H7 (cell line): Measurements from ENCODE around the gene POU3F1. TPM values are rescaled to one million over a fixed set of nuclear protein-coding genes. Genes with fewer than 3 reads are reported as not detected.

Experiments
- DNase-seq: peaks from one replicate; pipeline ENCODE4 v3.0.0; 2012
- H3K27me3 ChIP-seq: 2 replicates; pipeline ENCODE4 v1.6.0; 2011; ENCODE audit warnings: mild to moderate bottlenecking, low read length; ENCODE audit not compliant: control insufficient read depth, insufficient read depth
- H3K36me3 ChIP-seq: replicated peaks from 2 replicates; pipeline ENCODE4 v1.5.1; 2011; ENCODE audit warnings: low read length; ENCODE audit not compliant: control insufficient read depth, insufficient read depth
- H3K4me3 ChIP-seq: 2 replicates; pipeline ENCODE4 v1.5.1; 2011; ENCODE audit warnings: low read depth, mild to moderate bottlenecking, control low read depth, low read length, moderate library complexity; ENCODE audit not compliant: insufficient read depth
- total RNA-seq: library from RNA; depleted of rRNA; stranded (reverse); fragments of >200 nt; shearing (Covaris generic); gene quantifications from 2 replicates; pipeline ENCODE4 v1.2.3, GENCODE V29; 2014; rRNA removed

The POU3F1 gene
- total RNA-seq = 2.9 and 4.8 TPM in 2 replicates

- Histone ChIP-seq H3K36me3 (no peaks in the 10 kb centered on the region; the same call in 1 of the 2 replicates), H3K27me3 (peaks cover 65% of the 10 kb centered on the region), H3K4me3 (peak within 1 kb of the TSS; percentile 58)
- no peak for DNase-seq
These were observed at the start of gene POU3F1 for GRCh38 chr1:38046333-38046883. POU3F1 (minus strand) TSS chr1:38046793; CDS start chr1:38046743, 50 bp downstream.

GRCh38 chr1:38095454-38095931 is 48.9 kb upstream of the POU3F1 start:
- H3K36me3 ChIP-seq = no peaks in the 10 kb centered on the region
- H3K27me3 ChIP-seq = no peaks in the 10 kb centered on the region
- no peak overlapping the region for H3K4me3 ChIP-seq
- DNase-seq = no peak

- no peak overlapping the region for H3K4me3 ChIP-seq
- no peaks in the 10 kb centered on the region for H3K27me3 ChIP-seq
- H3K36me3 ChIP-seq = no peaks in the 10 kb centered on the region
- no peak for DNase-seq
These were observed 48.2 kb upstream of the POU3F1 start for GRCh38 chr1:38094711-38095290.

GRCh38 chr1:38093569-38094520 is 47.3 kb upstream of the POU3F1 start:
- DNase-seq = no peak
- Histone ChIP-seq H3K4me3 (no peak overlapping the region), H3K27me3 (no peaks in the 10 kb centered on the region), H3K36me3 (no peaks in the 10 kb centered on the region)

GRCh38 chr1:38092256-38092655 is 45.7 kb upstream of the POU3F1 start:
- Histone ChIP-seq H3K4me3 (no peak overlapping the region), H3K27me3 (no peaks in the 10 kb centered on the region), H3K36me3 (no peaks in the 10 kb centered on the region)
- no peak for DNase-seq

GRCh38 chr1:38090796-38091195 is 44.2 kb upstream of the POU3F1 start:
- no peak for DNase-seq
- no peaks in the 10 kb centered on the region for H3K27me3 ChIP-seq
- no peaks in the 10 kb centered on the region for H3K36me3 ChIP-seq
- H3K4me3 ChIP-seq = no peak overlapping the region

- no peaks in the 10 kb centered on the region for H3K27me3 ChIP-seq
- no peak overlapping the region for H3K4me3 ChIP-seq
- DNase-seq = no peak
- H3K36me3 ChIP-seq = no peaks in the 10 kb centered on the region
These were observed 43.2 kb upstream of the POU3F1 start for GRCh38 chr1:38089712-38090360.

- Histone ChIP-seq H3K4me3 (no peak overlapping the region), H3K27me3 (no peaks in the 10 kb centered on the region)
- DNase-seq = no peak
These were observed 42.2 kb upstream of the POU3F1 start for GRCh38 chr1:38088791-38089190.

GRCh38 chr1:38088366-38088765 is 41.8 kb upstream of the POU3F1 start:
- H3K27me3 ChIP-seq = no peaks in the 10 kb centered on the region
- no peaks in the 10 kb centered on the region for H3K36me3 ChIP-seq
- no peak for DNase-seq
- no peak overlapping the region for H3K4me3 ChIP-seq

More at GRCh38 chr1:38088791-38089190, 42.2 kb upstream of the POU3F1 start:
- H3K36me3 ChIP-seq = no peaks in the 10 kb centered on the region

- DNase-seq = no peak
- Histone ChIP-seq H3K27me3 (no peaks in the 10 kb centered on the region), H3K36me3 (no peaks in the 10 kb centered on the region), H3K4me3 (no peak overlapping the region)
These were observed 41.1 kb upstream of the POU3F1 start for GRCh38 chr1:38087676-38088075.

GRCh38 chr1:38085666-38086330 is 39.2 kb upstream of the POU3F1 start:
- DNase-seq = no peak

GRCh38 chr1:38084700-38085099 is 38.1 kb upstream of the POU3F1 start:
- Histone ChIP-seq H3K36me3 (no peaks in the 10 kb centered on the region), H3K27me3 (no peaks in the 10 kb centered on the region), H3K4me3 (no peak overlapping the region)
- DNase-seq = no peak

More at GRCh38 chr1:38085666-38086330, 39.2 kb upstream of the POU3F1 start:
- H3K4me3 ChIP-seq = no peak overlapping the region
- H3K36me3 ChIP-seq = no peaks in the 10 kb centered on the region
- no peaks in the 10 kb centered on the region for H3K27me3 ChIP-seq

GRCh38 chr1:38084113-38084512 is 37.5 kb upstream of the POU3F1 start:
- Histone ChIP-seq H3K4me3 (no peak overlapping the region), H3K36me3 (no peaks in the 10 kb centered on the region), H3K27me3 (no peaks in the 10 kb centered on the region)
- DNase-seq = no peak

- Histone ChIP-seq H3K4me3 (no peak overlapping the region), H3K27me3 (no peaks in the 10 kb centered on the region), H3K36me3 (no peaks in the 10 kb centered on the region)
- peak; percentile 69 for DNase-seq
These were observed 36.9 kb upstream of the POU3F1 start for GRCh38 chr1:38083541-38083940.
